Activated CD8-positive, alpha-beta memory T cell treated with anti-CD3 and anti-CD28 coated beads, Interleukin-2, amount 50 U/mL, for 24 hours (primary cell): ENCODE data around the gene CACNA1A.
"Not testable (repeated sequence)": the region's sequence is repeated elsewhere in the genome, so short reads cannot be mapped to it uniquely, and the experiment has no call there.

Source experiments
- DNase-seq: peaks from one replicate; pipeline ENCODE4 v3.0.0-alpha.2; 2020; ENCODE audit errors: extremely low read depth

CACNA1A gene

GRCh38 chr19:13506471-13506820 is at the start of gene CACNA1A:
Gene CACNA1A (minus strand): TSS chr19:13506479. CDS start chr19:13506224, 255 bp downstream.
- no peak for DNase-seq

GRCh38 chr19:13554506-13555240 is 48.4 kb upstream of the CACNA1A start:
- no peak for DNase-seq

- DNase-seq, result no peak
Measured at GRCh38 chr19:13553880-13554400, 47.7 kb upstream of the CACNA1A start.

GRCh38 chr19:13548131-13548530 is 41.9 kb upstream of the CACNA1A start:
- DNase-seq, result no peak

- no peak for DNase-seq
Measured at GRCh38 chr19:13547102-13547501, 40.8 kb upstream of the CACNA1A start.

GRCh38 chr19:13544423-13544822 is 38.1 kb upstream of the CACNA1A start:
- no peak for DNase-seq

GRCh38 chr19:13541554-13541953 is 35.3 kb upstream of the CACNA1A start:
- no peak for DNase-seq

GRCh38 chr19:13539332-13539731 is 33.1 kb upstream of the CACNA1A start:
- no peak for DNase-seq

GRCh38 chr19:13538601-13539253 is 32.4 kb upstream of the CACNA1A start:
- no peak for DNase-seq

GRCh38 chr19:13537454-13537853 is 31.2 kb upstream of the CACNA1A start:
- DNase-seq, result no peak

- no peak for DNase-seq
Measured at GRCh38 chr19:13530720-13531119, 24.4 kb upstream of the CACNA1A start.

- DNase-seq, result not testable (repeated sequence)
Measured at GRCh38 chr19:13529721-13530120, 23.4 kb upstream of the CACNA1A start.

- DNase-seq, result no peak
Measured at GRCh38 chr19:13526552-13526951, 20.3 kb upstream of the CACNA1A start.

- no peak for DNase-seq
Measured at GRCh38 chr19:13521066-13521465, 14.8 kb upstream of the CACNA1A start.

GRCh38 chr19:13511947-13512346 is 5.7 kb upstream of the CACNA1A start:
- DNase-seq, result no peak

GRCh38 chr19:13507053-13507611 is 853 bp upstream of the CACNA1A start:
- no peak for DNase-seq

- DNase-seq, result no peak
Measured at GRCh38 chr19:13505761-13506470, 363 bp downstream of the CACNA1A start.

GRCh38 chr19:13505164-13505695 is 1.0 kb downstream of the CACNA1A start:
- DNase-seq, result no peak

GRCh38 chr19:13503570-13504235 is 2.6 kb downstream of the CACNA1A start:
- DNase-seq, result no peak

- DNase-seq, result no peak
Measured at GRCh38 chr19:13502231-13502630, 4.0 kb downstream of the CACNA1A start.

- DNase-seq, result no peak
Measured at GRCh38 chr19:13499692-13500091, 6.6 kb downstream of the CACNA1A start.
